Measurements from ENCODE around the gene NPDC1.
A peak's percentile ranks its signal among the peaks of the same experiment; 100 is the strongest.

NPDC1 gene

DNA sequence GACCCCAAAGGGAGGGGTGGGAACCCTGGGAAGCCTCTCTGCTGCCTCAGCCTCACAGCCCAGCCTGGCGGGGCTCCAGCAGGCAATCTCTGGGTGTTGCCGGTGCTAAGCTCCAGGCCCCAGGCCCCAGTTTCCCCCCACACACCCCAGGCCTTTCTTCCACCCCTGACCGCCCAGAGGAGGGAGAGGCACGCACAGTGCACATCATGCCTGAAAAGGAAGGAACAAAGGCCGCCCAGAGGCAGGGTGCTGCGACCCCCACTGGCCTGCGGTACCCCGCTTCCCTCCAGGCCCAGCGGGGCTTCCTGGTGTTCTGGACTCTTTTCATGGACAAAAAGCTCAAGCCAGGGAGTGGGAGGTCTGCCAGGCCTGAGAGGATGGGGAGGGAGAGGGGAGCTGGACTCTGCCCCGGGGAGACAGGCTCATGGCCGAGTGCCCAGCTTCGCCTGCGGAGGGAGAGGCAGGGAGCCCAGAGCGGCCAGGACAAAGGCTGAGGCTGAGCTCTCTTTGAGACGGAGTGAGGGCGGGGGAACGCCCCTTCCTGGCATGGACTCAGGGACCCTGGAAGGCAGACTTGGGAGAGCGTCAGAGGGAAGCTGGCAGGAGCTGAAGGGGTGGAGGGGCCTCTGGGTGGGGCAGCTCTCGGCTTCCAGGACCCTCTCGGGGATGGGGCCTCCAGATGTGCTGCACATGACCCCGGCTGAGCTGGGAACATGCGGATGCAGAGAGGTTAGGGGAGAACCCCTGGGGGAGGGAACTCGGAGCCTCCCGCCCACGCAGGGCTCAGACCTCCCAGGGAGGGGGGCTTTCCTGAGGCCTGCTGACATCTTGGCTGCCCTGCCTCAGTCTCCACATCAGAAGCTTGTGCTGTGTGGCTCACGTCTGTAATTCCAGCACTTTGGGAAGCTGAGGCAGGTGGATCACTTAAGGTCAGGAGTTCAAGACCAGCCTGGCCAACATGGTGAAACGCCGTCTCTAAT is 9.7 kb upstream of the NPDC1 start:
- no peak for DNase-seq

DNA sequence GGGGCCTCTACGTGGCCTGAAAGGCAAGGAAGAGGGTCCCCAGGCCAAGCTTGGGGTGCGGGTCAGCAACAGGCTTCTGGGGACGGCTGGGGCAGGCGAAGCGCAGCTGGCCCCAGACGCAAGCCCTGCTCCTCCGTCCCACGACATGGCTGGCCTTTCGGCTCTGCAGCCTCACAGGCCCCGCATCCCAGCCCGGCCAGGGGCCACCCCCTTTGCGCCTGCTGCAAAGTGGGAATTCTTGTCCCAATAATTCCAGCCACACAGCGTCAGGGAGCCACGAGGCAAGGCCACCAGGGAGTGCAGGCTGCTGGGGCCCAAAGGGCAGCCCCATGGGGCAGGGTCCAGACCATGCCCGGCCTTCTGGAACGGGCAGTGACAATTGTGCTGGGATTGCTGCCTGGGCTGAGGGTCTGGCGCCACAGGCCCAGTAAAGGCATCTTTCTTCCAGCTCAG is 9.0 kb upstream of the NPDC1 start:
- DNase-seq = no peak

DNA sequence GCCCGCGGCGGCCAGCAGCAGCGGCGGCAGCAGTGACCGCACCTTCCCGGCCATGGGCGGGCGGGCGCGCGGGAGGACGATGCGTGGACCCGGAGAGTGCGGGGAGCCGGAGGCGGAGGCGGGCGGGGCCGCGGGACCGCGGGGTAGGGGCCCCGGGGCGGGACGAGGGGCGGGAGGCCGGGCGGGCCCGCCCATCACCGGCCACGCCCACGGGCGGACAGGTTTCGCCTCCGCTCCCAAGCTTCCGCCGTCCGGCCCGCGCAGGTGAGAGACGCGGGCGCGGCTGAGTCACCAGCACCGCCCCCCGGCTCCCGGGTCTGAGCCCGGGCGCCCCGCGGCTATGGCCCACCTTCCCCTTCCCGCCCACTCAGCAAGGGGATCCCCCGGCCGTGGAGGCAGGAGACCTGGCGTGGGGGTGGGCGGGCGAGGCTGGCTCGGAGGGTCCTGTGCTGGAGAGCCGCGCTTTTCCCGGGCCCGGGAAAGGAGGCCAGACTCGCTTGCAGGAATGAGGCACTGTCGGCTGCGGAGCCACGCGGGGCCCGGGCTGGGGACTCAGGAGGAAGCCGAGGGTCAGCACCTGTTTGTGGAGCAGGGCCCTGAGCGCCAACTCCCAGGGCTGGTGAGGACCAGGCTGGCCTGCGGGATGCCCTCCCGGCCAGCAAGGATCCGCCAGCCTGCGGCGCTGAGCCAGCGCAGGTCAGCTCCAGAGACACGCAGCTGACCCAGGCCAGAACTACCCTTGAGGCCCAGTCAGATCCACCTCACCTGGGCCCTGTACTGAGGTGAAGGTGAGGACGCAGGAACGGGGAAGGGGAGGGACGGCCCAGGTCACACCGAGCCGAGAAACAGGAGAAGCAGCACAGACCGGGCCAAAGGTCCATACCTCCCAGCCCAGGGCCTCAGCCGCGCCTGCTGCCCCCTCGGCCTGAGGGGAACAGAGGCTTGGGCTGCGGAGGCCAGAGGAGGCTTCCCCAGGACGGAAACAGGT is 8.3 kb upstream of the NPDC1 start, which contains the start of gene ENTPD2:
ENTPD2 (minus strand) TSS at position 118 of the 988 bp plus-strand sequence; CDS start at position 54, 64 bp downstream.
- DNase-seq = peak in 1 of 6 experiments; percentile 26

DNA sequence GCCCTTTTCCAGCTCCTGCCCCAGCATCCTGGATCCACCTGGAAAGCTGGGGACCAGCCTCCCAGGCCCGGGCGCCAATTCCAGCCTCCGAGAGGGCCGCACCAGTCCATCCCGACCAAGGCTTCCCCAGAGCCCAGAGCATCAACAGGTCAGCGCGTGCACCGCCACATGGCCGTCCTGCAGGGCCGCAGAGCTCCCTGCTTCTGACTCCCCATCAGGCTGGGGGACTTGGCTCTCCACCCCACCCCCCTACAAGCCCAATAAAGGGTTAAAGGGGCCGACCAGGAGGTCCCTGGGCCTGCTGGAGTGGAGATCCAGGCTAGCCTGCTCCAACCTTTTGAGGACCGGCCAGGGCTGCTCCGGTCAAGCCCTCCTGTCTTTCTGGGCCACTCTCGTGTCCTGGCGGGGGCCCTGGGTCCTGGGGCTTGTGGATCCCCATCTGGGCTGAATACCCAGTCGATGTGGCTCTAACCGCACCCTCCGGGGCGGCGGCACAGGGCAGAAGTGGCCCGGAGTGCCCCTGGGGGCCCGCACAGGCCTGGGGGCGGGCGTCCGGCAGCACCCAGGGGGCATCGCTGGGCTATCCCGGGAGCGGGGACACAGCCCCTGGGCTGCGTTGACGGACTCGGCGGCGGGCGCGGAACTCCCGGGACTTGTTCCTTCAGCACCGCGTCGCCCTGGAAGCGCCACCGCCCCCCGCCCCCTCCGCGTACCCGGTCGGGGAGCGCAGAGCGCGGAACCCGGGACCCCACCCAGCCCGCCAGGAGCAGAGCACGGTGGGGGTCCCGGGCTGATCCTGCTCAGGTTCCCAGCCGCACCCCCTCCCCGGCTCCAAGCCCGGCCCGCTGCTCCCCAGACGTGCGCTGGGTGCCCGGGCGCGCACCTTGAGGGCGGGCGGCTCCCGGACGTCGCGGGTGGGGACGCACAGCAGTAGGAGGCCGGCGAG is 7.3 kb upstream of the NPDC1 start:
- peak in 1 of 6 experiments; percentile 21 for DNase-seq

DNA sequence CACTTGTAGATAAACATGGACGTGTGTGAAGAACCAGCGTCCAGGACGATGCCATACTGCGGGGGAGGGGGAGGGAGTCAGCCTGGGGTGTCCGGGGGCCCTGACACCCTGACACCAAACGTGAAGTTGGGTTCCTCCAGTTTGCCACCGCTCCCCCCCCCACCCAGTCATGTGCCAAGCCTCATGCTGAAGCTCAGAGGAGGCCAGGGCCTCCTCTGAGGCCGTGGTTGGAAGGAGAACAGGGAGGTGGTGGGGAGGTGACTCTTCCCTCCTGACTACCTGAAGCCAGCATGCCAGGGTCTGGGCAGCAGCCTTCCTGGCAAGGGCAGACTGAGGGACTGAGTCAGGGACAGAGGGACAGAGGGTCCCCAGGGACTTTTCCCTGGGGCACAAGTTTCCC is 6.3 kb upstream of the NPDC1 start:
- DNase-seq = no peak

DNA sequence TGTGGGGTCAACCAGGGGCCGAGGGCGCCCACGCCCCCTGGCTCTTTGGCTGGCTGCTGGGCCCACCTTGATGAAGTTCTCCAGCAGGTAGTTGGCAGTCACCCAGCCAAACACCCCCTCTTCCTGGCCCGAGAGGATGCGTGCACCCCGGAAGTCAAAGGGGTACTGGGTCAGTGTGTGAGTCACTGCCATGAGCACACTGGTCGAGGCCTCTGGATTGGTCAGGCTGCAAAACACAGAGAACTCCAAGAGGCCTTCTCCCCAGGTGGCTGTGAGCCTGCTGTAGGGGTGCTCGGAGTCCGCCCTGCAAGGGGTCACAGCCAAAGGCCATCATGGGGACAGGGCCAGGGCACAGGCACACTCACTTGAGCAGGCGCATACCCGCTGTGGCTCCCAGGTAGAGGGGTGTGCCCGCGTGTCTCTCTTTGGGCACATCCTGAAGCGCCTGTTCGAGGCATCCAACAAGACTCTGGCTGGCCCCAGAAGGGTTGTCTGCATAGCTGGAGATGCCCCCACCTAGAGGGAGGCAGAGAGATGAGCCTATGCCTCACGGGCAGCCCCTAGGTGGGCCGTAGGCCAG is 5.3 kb upstream of the NPDC1 start:
- DNase-seq = no peak

DNA sequence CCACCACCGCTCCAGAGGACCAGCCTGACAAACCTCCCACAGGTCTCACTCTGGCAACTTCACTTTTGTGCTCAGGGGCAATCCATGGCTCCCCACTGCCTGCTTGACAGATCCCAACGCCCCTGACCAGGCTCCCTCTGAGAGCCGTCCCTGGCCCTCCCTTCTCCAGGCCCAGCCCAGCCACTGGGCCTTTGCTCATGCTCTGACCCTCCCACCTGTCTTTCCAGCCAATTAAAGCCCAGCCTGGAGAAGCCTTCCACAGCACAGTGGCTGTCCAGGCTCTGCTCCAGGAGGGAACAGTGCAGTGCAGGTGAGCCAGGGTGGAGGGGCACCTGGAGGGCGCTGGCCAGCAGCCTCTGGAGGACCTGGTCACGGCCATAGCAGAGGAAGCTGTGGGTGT is 4.6 kb upstream of the NPDC1 start:
- DNase-seq = no peak

DNA sequence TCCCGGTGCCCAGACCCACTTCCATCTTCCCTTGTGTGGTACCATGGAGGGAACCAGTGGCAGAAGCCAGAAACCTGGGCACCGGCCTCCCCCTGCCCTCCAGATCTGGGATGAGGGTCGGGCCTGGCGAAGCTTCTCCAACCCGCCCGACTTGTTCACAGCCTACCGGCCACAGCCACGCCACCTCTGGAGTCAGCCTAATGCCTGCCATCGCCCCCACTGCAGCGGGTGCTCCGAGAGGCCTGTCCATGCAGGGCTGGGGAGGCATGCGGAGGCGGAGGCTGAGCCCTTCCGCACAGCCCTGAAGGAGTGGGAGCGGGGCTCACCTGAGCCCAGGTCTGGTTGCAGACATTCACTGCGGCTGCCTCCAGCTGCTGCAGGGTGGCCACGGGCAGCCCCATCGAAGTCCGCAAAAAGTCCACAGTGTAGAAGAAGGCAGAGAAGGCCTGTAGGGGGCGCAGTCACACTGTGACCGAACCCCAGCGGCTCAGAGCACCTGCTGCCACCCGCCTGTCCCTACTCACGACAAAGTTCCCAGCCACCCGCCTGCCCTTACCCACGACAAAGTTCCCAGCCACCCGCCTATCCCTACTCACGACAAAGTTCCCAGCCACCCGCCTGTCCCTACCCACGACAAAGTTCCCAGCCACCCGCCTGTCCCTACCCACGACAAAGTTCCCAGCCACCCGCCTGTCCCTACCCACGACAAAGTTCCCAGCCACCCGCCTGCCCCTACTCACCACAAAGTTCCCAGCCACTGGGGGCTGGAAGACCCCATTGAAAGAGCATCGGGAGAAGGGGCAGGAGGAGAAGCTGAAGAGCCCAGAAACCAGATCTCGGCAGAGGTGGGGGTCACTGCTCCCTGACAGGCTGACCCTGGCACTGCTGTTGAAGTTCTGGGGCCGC is 3.8 kb upstream of the NPDC1 start:
- peak in 4 of 6 experiments; percentile 34 to 43 (median 36) for DNase-seq

DNA sequence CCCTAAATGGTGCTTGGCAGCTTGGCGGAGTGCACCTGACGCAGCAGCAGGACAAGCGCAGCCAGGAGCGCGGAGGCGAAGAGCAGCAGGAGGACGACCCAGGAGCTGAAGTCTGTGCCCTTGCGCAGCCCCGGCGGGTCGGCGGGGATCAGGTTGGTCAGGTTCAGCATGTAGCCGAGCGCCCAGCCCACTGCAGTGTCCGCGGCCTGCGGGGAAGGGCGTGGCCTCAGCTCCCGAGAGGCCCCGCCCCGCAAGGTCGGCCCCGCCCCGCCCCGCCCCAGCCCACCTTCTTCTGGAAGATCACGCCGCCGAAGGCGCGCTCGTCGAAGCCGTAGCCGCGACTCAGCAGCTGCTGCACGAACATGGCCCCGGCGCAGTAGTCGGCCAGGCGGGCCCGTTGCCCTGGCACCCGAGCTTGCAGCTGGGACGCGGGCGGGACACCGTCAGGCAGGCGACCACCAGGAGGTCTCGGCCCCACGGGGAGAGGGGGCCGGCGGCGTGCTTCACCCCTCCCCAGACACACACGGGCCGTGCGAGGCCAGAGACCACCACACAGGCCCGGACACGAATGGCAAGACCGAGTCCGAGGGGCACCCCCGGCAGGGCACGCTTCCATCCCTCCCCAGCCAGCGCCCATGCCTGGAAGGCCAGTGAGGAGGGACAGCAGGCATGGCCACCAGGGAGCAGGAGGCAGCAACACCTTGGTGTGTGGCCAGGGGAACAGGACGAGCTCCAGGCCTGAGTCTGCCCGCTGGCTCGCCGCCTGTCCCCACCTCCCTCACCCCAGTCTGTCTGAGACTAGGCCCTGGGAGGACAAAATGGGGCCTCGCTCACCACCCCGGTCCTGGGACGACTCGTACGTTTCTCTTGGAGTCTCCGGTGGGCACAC is 2.9 kb upstream of the NPDC1 start:
- no peak for DNase-seq

DNA sequence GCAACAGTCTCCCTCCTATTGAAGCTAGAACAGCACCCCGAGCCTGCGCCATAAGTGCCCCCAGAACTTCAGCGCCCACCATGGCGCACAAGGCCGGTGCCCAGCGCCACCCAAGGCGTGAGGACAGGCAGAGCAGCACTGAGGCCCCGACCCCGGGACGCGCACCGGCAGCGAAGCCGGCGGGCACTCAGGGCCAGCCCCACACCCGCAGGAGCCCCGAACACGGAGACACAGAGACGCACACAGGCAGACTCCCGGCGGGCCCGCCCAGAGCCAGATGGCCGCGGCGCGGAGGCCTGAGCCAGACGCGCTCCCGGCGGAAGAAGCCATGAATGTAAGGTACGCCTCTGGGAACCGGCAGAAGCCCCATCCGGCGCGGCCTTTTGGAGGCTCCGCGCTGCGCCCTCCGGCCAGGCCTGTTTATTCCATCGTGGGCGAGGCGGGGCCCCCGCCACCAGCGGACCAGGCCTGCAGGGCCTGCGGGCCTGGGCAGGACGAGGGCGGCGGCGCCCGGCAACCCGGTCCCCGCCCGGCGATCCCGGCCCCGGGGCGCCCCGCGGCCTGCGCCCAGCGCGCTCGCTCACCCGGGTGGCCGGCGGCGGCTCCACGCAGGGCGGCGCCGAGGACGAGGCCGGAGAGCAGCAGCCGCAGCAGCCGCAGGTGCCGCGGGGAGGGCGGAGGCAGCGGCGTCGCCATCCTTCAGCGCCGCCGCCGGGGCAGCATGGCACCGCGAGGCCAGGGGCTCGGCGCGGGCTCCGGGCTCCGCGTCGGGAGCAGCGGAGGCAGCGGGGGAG is 486 bp downstream of the NPDC1 start:
- DNase-seq = no peak

DNA sequence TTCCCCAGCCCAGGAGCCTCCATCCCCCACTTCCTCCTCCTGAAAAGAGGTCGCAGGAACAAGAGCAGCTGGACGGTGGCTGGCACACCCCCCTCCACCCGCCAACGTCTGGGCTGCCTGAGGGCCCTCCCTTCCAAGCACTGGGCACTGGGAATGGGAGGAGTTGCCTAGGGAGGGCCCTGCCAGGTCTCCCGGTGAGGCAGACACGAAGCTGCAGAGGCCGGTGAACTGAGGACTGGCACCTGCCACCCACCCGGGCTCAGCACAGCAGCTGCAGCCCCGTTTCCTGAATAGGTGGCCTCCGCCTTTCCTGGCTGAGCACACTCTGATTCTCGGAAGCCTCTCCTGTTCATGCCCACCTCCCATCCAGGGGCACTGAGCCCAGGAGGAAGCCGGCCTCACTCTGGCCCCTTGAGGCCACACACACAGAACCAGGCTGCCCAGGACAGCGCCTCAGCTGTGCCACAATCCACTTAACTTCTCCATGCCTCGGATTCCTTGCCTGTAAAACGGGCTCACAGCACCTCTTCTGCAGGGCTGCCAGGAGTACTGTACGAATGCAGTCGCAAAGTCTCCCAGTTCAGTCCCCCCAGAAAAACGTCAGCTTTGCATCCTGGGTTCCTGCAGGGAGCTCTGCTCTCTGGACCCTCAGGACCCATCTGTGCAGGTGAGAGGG is 1.3 kb downstream of the NPDC1 start:
- no peak for DNase-seq

DNA sequence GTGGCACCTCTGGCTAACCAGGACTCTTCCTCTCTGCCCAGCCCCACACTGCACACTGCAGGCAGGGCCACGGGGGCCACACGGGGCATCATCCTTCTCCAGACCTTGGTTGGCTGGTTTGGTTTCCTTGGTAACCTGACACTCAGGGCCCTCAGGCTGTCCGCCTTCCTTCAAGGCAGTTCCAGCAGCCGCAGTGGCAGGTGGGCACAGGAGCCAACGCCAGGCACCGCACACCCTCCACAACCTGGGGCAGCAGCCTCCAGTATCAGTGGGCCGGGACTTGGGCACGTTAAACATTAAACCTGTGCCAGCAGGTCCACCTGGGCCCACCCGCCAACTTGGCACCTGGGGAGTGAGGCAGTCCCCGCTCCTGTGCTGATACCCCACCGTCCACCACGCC is 1.9 kb downstream of the NPDC1 start:
- DNase-seq = no peak

DNA sequence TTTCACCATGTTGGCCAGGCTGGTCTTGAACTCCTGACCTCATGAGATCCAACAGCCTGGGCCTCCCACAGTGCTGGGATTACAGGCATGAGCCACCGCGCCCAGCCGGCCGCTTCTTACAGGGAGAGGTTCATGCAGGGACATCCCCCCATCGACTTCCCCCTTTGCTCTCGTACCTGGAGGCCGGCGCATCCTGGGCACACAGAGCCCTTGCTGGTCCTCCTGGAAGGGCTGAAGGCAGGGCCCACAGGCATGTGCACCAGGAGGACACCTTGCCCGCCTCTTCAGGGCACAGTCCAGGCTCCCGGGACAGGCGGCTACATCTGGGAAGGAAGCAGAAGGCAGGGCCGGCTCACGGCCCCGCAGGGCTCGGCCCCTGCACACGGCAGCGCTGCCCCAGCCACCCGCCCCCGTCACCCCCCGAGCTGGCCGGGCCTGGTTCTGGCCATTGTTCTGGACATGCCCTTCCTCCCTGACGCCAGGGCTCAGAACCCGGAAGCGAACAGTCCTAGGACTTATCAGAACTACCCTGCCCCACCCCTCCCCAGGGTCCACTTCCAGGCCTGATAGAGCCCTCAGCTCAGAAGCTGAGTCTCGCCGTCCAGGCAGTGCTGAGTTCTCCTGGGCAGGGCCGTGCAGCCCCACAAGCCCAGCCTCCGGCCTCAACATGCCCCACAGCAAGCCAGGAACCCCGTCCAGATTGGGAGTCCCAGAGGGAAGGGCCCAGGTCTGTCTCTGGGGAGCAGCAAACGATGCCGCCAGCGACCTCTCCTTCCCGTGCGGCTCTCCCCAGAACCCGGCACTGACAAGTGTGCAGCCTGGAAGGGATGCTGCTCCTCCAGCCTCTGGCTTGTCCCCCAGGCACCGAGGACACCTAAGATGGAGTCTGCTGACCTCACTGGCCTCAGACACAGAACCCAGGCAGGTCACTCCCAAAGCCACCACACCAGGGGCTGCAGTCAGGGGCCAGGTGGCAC is 2.9 kb downstream of the NPDC1 start:
- no peak for DNase-seq

DNA sequence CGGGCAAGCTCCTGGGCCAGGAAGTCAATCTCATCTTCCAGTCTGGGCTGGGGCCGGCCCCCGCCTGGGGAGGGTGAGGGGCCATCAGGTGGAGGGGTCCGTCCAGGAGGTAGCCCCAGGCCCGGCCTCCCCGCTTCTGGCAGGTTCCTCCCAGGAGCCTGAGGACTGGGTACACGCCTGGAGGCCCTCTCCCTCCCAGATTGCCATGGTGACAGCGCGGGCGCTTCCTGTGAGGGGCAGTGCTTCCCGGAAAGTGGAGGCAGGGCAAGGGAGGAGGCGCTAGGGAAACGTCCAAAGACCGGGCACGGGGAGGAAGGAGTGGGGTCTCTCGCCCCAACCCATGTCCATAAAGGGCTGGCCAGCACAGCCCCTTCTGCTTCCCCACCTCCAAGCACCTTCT is 4.9 kb downstream of the NPDC1 start:
- no peak for DNase-seq

DNA sequence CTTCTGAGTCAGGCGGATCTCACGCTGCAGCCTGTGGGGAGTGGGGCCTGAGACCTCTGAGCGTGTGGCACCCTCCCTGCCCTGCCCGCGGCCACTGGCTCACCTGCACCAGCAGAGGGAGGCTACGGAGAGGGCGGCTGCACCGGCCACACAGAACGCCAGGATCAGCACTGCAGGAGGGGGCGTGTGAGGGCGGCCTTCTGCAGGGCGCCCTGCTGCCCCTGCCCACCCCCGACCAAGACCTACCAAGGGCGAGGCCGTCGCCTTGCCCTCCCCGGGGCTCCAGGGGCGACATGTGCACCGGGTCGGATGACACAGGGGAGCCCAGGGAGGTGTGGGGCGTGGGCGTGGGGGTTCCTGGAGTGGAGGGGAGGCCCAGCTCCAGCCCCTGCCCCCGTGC is 5.4 kb downstream of the NPDC1 start:
- DNase-seq = no peak

DNA sequence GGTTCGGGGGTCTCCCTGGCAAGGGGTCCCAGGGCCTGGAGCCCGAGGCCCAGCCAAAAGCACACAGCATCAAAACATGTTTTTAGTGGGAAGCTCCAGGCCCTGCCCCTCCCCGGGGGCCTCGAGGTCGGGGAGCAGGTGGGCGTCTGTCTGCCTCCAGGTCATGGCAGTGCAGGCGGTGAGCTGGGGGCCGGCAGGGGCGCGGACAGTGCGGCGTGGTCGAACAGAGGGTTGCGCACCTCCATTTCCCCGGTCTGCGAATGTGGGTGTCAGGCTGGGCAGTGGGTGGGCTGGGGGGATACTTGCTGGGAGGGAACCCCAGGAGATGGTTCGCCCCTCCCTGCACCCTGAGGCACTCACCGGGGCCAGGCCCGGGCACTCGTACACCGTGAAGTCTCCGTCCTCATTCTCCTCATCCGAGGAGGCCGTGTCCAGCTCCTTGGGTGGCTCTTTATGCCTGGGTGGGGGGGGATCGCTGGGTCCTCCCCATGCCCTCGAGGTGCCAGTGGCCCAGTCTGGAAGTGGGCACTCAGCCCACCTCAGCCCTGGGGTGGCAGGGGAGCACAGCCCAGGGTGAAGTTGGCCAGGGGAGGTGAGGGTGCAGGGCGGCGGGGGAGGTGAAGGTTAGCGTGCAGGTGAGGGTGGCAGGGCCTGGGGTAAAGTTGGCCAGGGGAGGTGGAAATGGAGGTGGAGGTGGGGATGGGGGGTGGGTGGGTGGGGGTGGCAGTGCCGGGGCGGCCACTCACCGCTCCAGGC is 6.2 kb downstream of the NPDC1 start:
- no peak for DNase-seq
